ENCODE data around the gene TMC4. TPM values are rescaled to one million over a fixed set of nuclear protein-coding genes. Genes with fewer than 3 reads are reported as not detected.
"Not testable (repeated sequence)": the region's sequence is repeated elsewhere in the genome, so short reads cannot be mapped to it uniquely, and the experiment has no call there.

The TMC4 gene
- total RNA-seq (100 to 1,000 TPM in 1 of 7 donors, 10 to 100 TPM in 1, 1 to 10 TPM in 3, under 1 TPM in 2; 0.45 to 103 (median 6.5) TPM), polyA plus RNA-seq (under 1 TPM; 0.79 to 0.87 TPM)
- long read RNA-seq, donor 1, partial matches to known transcripts, result 0 of 9 reads
- long read RNA-seq, donor 1, other reads (novel, unspliced or antisense), result 6 of 9 reads
- long read RNA-seq, donor 2, result 0 reads
- long read RNA-seq, donor 3, transcript TMC4-210 (15 exons, 2,373 nt), result major isoform, 16 of 31 reads
- long read RNA-seq, donor 3, partial matches to known transcripts, result 4 of 31 reads
- long read RNA-seq, donor 3, other reads (novel, unspliced or antisense), result 10 of 31 reads

- H3K4me1 ChIP-seq (ENCODE audit: insufficient read depth), result no peaks in the 10 kb centered on the region
- H3K9me3 ChIP-seq, result no peaks in the 10 kb centered on the region
- no peaks in the 10 kb centered on the region for H3K27me3 ChIP-seq
- no peak for TF ChIP-seq POLR2A (IDR thresholded peaks at IDR 0.05)
- no peak for TF ChIP-seq CTCF (IDR thresholded peaks at IDR 0.05)
- no peak for TF ChIP-seq EP300 (IDR thresholded peaks at IDR 0.05)
- no peak for DNase-seq
- WGBS, 3 donors, result 6 to 14% (median 9%) methylated on average over 11 to 13 of the region's 13 CpGs
- no peak within 1 kb of the TSS for H3K27ac ChIP-seq
- H3K4me3 ChIP-seq, result no peak within 1 kb of the TSS
- intact Hi-C loops (cut with DNase I), result loop anchor here in 2 of 4 donors (5.0 to 10.0 kb wide), 2 partner anchors 60 to 62 kb away; no protein-coding TSS in a partner anchor
- no peaks in the 10 kb centered on the region for H3K36me3 ChIP-seq
These were observed at the start of gene TMC4 for GRCh38 chr19:54172471-54173358. Gene TMC4, minus strand, starts transcription at chr19:54173160. Its CDS starts 43 bp downstream, at chr19:54173117.

DNA sequence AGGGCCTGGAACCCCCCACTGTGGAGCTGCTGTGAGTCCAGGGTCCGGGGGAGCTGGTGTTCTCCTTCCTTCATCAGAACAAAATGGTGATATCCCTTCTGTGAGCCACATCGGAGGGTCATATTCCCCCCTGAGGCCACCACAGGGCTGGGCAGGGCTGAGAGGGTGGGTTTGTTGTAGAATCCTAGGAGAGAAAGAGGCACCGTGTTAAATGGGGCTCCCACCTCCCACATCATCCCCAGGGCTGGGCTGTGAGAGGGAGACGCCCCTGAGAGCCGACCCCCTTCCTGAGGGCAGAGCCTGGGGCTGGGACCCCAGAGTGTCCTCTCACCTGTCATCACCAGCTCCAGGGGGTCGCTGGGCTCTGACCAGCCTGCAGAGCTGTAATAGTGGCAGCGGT lies 49.0 kb upstream of the TMC4 start:
- 57 to 76% (median 76%) methylated on average over 7 of the region's 7 CpGs for WGBS, 3 donors
- H3K4me1 ChIP-seq (ENCODE audit: insufficient read depth); H3K27ac ChIP-seq; H3K9me3 ChIP-seq; H3K4me3 ChIP-seq; H3K36me3 ChIP-seq; H3K27me3 ChIP-seq; DNase-seq: not testable (repeated sequence)
- intact Hi-C loops (cut with DNase I), result loop anchor here in 2 of 4 donors (2.0 kb wide), 1 partner anchor 17 kb away; no protein-coding TSS in a partner anchor

GRCh38 chr19:54219702-54220101 lies 46.7 kb upstream of the TMC4 start:
- intact Hi-C loops (cut with DNase I), result loop anchor here in 1 of 4 donors (2.0 kb wide), 1 partner anchor 19 kb away; no protein-coding TSS in a partner anchor
- 23 to 51% (median 41%) methylated on average over 3 to 5 of the region's 5 CpGs for WGBS, 3 donors
- H3K27me3 ChIP-seq; H3K4me1 ChIP-seq (ENCODE audit: insufficient read depth); H3K9me3 ChIP-seq; DNase-seq; H3K27ac ChIP-seq; H3K36me3 ChIP-seq; H3K4me3 ChIP-seq: not testable (repeated sequence)

DNA sequence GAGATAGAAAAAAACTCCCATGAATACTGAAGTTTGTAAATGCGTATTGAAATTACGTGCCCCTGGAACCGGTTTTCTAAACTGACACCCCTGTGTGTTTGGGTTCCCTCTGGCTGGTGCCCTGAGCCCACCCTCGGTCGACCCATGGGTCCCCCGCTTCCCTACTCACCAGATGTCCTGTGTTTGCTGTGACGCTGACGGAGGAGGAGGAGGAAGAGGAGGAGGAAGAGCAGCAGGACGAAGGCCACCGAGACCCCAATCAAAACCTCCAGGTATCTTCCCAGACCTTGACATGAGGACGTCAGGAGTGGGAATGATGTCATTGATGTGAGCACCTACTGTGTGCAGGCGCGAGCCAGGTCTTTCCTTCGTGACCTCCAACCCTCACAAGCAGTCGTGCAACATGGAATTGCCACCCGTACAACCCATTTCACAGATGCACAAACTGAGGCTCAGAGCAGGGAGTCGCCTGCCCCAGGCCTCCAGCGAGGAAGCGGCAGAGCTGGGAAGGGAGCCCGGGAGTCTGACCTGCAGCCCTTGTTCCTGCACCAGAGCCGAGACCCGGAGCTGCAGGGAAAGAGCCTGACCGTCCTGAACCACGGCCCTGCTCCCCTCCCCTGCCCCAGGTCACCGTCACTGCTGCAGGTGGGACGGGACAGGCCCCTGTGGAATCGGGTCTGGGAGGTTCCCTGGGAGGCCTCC lies 46.2 kb upstream of the TMC4 start:
- H3K4me3 ChIP-seq, result no peak overlapping the region
- TF ChIP-seq POLR2A (IDR thresholded peaks at IDR 0.05) (no peak), CTCF (IDR thresholded peaks at IDR 0.05) (no peak), EP300 (IDR thresholded peaks at IDR 0.05) (no peak)
- no peaks in the 10 kb centered on the region for H3K27me3 ChIP-seq
- 67 to 81% (median 77%) methylated on average over 27 of the region's 27 CpGs for WGBS, 3 donors
- H3K4me1 ChIP-seq (ENCODE audit: insufficient read depth), result no peaks in the 10 kb centered on the region
- no peak for DNase-seq
- no peak overlapping the region for H3K27ac ChIP-seq
- H3K36me3 ChIP-seq, result no peaks in the 10 kb centered on the region
- no peaks in the 10 kb centered on the region for H3K9me3 ChIP-seq
- intact Hi-C loops (cut with DNase I), result no loop called here

DNA sequence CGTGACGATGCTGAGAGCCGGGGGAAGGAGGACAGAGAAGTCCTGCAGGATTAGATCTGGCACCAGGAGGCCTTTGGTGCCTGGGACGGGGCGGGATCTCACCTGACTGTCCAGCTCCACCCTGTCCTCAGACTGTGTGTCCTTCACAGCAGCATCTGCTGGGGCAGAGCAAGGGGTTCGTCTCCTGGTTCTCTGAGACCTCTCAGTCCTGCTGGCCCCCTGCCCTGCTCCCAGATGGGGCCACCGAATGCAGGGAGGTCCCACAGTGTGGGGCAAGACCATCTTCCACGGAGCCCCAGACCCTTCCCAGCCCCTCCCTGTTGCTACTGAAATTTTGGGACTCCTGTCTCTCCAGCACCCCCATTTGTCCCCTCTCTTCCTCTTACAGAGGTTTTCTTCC lies 45.3 kb upstream of the TMC4 start:
- H3K9me3 ChIP-seq, result no peaks in the 10 kb centered on the region
- no peaks in the 10 kb centered on the region for H3K4me1 ChIP-seq (ENCODE audit: insufficient read depth)
- no peaks in the 10 kb centered on the region for H3K27me3 ChIP-seq
- TF ChIP-seq EP300 (IDR thresholded peaks at IDR 0.05) (no peak), POLR2A (IDR thresholded peaks at IDR 0.05) (no peak), CTCF (IDR thresholded peaks at IDR 0.05) (no peak)
- 59 to 75% (median 60%) methylated on average over 8 of the region's 8 CpGs for WGBS, 3 donors
- no peaks in the 10 kb centered on the region for H3K36me3 ChIP-seq
- H3K27ac ChIP-seq, result no peak overlapping the region
- no peak for DNase-seq
- intact Hi-C loops (cut with DNase I), result no loop called here
- no peak overlapping the region for H3K4me3 ChIP-seq

DNA sequence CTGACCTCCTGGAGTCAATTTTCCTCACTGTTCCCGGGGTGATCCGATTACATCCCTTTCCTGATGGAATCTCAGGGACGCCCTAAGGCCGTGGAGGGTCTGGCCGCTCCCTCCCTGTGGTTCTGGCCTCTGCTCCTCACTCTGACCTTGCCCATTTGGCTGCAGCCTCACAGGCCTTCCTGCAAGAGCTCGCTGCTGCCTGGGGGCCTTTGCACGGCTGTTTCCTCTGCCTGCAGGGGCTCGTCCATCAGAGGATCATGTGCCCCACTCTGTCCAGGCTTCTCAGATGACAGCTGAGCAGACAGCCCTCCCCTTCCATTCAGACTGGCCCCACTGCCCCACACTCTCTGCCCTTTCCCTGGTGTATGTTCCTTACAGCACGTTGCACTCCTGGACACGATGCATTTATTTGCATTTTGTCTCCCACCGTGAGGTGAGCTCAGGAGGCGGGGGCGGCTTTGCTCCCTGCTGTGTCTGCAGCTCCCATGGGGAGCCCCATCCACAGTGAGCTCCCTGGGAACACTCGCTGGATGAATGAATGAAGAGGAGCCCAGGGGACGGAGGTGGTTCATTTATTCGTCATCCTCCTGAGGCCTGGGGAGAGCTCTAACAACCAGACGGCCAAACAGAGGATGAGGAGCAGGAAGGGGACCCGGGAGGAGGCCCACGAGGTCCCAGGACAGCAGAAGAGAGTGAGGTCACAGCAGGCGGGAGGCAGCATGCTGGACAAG lies 44.7 kb upstream of the TMC4 start:
- H3K27me3 ChIP-seq; H3K27ac ChIP-seq; DNase-seq; H3K4me1 ChIP-seq (ENCODE audit: insufficient read depth); intact Hi-C loops (cut with DNase I); H3K4me3 ChIP-seq; H3K36me3 ChIP-seq; H3K9me3 ChIP-seq: not testable (repeated sequence)
- WGBS, 3 donors, result 54 to 71% (median 55%) methylated on average over 16 to 18 of the region's 20 CpGs

All from ovary (tissue), 10 donors.